Glutamatergic neuron (in vitro differentiated cells): Measurements from ENCODE around the gene TNFAIP8L1. TPM values are rescaled to one million over a fixed set of nuclear protein-coding genes. Genes with fewer than 3 reads are reported as not detected.
A peak's percentile ranks its signal among the peaks of the same experiment; 100 is the strongest.

Experiments
- DNase-seq: peaks from one replicate; pipeline ENCODE4 v3.0.0; 2022
- H3K27ac Mint-ChIP-seq: one replicate; pipeline ENCODE4 v1.8.0; 2020; ENCODE audit warnings: mild to moderate bottlenecking, mixed read lengths, inconsistent platforms; ENCODE audit not compliant: unreplicated experiment
- H3K27me3 Mint-ChIP-seq: one replicate; pipeline ENCODE4 v1.8.0; 2020; ENCODE audit warnings: mild to moderate bottlenecking, moderate library complexity, mixed read lengths, inconsistent platforms; ENCODE audit not compliant: unreplicated experiment
- H3K36me3 Mint-ChIP-seq: one replicate; pipeline ENCODE4 v1.8.0; 2020; ENCODE audit warnings: mild to moderate bottlenecking, mixed read lengths, inconsistent platforms; ENCODE audit not compliant: unreplicated experiment
- H3K4me1 Mint-ChIP-seq: one replicate; pipeline ENCODE4 v1.8.0; 2020; ENCODE audit warnings: mild to moderate bottlenecking, low read depth, mixed read lengths, inconsistent platforms; ENCODE audit not compliant: unreplicated experiment
- H3K4me3 Mint-ChIP-seq: one replicate; pipeline ENCODE4 v1.8.0; 2020; ENCODE audit warnings: mild to moderate bottlenecking, mixed read lengths, inconsistent platforms; ENCODE audit not compliant: unreplicated experiment
- H3K9me3 Mint-ChIP-seq: one replicate; pipeline ENCODE4 v1.8.0; 2020; ENCODE audit warnings: mild to moderate bottlenecking, moderate library complexity, mixed read lengths, inconsistent platforms; ENCODE audit not compliant: unreplicated experiment
- total RNA-seq: library from RNA; stranded (reverse); fragmentation: NEBNext Ultra II Directional; extraction: Animal tissue kit (Norgen Biotek cat#: 25700); gene quantifications from one replicate; pipeline ENCODE4 v1.2.1, GENCODE V29; 2021; ENCODE audit not compliant: unreplicated experiment
- TF ChIP-seq, protein P1 (sequence below): fragments of 200-600 bp; sonication (generic); IDR thresholded peaks from one replicate; pipeline ENCODE4 v1.5.0; 2021; ENCODE audit not compliant: partially characterized antibody, unreplicated experiment

The TNFAIP8L1 gene
- total RNA-seq, 1 donor from 2014 or later = 23.6 TPM

DNA sequence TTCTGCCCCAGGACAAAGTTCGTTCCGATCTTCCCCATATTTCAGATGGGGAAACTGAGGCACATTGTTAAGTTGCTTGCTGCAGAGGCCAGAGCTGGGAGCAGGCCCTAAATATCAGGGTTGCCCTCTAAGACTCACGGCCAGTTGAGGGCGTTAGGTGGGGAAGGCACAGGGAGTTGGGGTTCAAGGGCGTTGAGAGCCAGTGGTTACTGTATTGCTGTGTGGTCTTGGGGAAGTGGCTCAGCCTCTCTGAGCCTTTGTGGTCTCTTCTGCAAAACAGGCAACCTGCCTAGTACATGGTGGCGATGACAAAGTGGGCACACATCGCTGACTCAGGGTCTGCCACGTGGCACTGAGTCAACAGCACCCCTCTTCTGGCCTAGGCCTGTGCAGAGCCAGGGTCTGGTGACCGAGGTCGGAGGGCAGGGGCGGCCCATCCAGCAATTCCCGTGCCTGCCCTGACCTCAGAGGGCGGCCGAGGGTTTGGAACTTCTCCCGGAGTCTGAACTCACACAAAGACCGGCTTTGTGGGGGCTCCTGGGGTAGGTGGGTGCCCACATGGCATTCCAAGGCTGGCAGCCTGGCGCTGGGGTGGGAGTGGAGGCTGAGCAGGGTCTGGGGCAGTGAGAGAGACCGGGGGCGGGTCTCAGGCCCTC lies 10.2 kb downstream of the TNFAIP8L1 start:
- Mint-ChIP-seq H3K27ac (peak overlapping the region; percentile 35), H3K4me1 (peaks cover 1% of the 10 kb centered on the region), H3K9me3 (peaks cover 4% of the 10 kb centered on the region), H3K27me3 (no peaks in the 10 kb centered on the region), H3K4me3 (peak overlapping the region; percentile 52), H3K36me3 (no peaks in the 10 kb centered on the region)
- TF ChIP-seq, protein P1, sequence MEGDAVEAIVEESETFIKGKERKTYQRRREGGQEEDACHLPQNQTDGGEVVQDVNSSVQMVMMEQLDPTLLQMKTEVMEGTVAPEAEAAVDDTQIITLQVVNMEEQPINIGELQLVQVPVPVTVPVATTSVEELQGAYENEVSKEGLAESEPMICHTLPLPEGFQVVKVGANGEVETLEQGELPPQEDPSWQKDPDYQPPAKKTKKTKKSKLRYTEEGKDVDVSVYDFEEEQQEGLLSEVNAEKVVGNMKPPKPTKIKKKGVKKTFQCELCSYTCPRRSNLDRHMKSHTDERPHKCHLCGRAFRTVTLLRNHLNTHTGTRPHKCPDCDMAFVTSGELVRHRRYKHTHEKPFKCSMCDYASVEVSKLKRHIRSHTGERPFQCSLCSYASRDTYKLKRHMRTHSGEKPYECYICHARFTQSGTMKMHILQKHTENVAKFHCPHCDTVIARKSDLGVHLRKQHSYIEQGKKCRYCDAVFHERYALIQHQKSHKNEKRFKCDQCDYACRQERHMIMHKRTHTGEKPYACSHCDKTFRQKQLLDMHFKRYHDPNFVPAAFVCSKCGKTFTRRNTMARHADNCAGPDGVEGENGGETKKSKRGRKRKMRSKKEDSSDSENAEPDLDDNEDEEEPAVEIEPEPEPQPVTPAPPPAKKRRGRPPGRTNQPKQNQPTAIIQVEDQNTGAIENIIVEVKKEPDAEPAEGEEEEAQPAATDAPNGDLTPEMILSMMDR = no peak
- no peak for DNase-seq

DNA sequence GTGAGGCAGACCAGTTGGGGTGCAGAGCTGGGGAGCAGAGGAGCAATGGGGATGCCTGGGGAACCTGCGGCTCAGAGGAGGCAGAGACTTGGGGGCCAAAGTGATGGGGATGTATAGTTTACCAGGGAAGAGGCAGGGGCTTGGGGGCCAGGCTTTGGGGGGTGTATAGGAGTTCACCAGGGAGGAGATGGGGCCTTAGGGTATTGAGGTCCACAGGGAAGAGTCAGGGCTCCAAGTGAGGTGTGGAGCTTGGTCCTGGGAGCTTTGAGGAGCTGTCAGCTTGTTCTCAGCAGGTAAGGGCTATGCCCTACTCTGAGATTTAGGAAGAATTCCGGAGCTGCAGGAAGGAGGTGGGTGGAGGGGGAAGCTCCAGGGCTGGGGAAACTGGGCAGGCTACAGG lies 10.8 kb downstream of the TNFAIP8L1 start:
- Mint-ChIP-seq H3K27ac (peak overlapping the region; percentile 28), H3K4me3 (no peak overlapping the region), H3K9me3 (peaks cover 6% of the 10 kb centered on the region), H3K4me1 (peaks cover 1% of the 10 kb centered on the region), H3K27me3 (no peaks in the 10 kb centered on the region), H3K36me3 (no peaks in the 10 kb centered on the region)
- no peak for DNase-seq
- TF ChIP-seq, protein P1 = no peak

DNA sequence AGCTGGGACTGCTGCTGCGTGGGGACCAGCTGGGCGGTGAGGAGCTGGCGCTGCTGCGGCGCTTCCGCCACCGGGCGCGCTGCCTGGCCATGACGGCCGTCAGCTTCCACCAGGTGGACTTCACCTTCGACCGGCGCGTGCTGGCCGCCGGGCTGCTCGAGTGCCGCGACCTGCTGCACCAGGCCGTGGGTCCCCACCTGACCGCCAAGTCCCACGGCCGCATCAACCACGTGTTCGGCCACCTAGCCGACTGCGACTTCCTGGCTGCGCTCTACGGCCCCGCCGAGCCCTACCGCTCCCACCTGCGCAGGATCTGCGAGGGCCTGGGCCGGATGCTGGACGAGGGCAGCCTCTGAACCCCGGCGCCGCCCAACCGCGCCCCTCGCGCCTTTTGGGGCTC lies 12.8 kb downstream of the TNFAIP8L1 start:
- TF ChIP-seq, protein P1 = no peak
- peaks cover 8% of the 10 kb centered on the region for H3K9me3 Mint-ChIP-seq
- H3K4me1 Mint-ChIP-seq = peaks cover 1% of the 10 kb centered on the region
- H3K27me3 Mint-ChIP-seq = no peaks in the 10 kb centered on the region
- H3K36me3 Mint-ChIP-seq = no peaks in the 10 kb centered on the region
- H3K4me3 Mint-ChIP-seq = no peak overlapping the region
- no peak overlapping the region for H3K27ac Mint-ChIP-seq
- no peak for DNase-seq

DNA sequence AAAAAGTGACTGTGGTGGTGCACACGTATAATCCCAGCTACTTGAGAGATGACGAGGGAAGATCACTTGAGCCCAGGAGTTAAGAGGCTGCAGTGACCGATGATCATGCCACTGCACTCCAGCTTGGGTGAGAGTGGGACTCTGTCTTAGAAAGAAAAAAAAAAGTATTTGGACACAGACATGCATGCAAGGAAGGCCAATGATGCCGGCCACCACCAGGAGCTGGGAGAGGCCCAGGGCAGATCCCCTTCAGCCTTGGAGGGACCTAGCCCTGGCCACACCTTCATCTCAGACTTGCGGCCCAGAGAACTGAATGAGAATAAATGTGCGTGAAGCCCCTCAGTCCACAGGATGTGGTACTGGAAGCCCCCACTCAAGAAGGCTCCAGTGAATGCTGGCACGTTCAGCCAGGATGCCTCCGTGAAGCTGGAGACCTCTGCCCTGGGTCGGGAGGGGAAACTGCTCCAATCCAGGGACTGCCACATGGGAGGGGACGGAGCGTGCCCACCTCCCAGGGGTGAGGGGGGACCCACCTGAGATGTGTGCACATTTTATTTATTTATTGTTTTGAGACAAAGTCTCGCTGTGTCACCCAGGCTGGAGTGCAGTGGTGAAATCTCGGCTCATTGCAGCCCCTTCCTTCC lies 14.6 kb downstream of the TNFAIP8L1 start:
- Mint-ChIP-seq H3K27ac (no peak overlapping the region), H3K36me3 (no peaks in the 10 kb centered on the region), H3K4me1 (no peaks in the 10 kb centered on the region), H3K27me3 (peaks cover 3% of the 10 kb centered on the region), H3K9me3 (peaks cover 8% of the 10 kb centered on the region), H3K4me3 (no peak overlapping the region)
- DNase-seq = no peak
- TF ChIP-seq, protein P1 = no peak
